IPS-18a (cell line): Measurements from ENCODE around the gene POLR2F.

Experiments
- H3K27ac ChIP-seq: one replicate; pipeline ENCODE4 v1.5.1; 2013; ENCODE audit warnings: low read length
- H3K27me3 ChIP-seq: one replicate; pipeline ENCODE4 v1.6.1; 2013; ENCODE audit warnings: mild to moderate bottlenecking, low read length; ENCODE audit not compliant: control insufficient read depth, insufficient read depth
- H3K36me3 ChIP-seq: one replicate; pipeline ENCODE4 v1.6.1; 2013; ENCODE audit warnings: low read depth, low read length; ENCODE audit not compliant: control insufficient read depth
- H3K4me1 ChIP-seq: one replicate; pipeline ENCODE4 v1.6.1; 2013; ENCODE audit warnings: low read depth, low read length; ENCODE audit not compliant: control insufficient read depth
- H3K4me3 ChIP-seq: one replicate; pipeline ENCODE4 v1.5.1; 2013; ENCODE audit warnings: low read length
- H3K9ac ChIP-seq: one replicate; pipeline ENCODE4 v1.6.1; 2013; ENCODE audit warnings: mild to moderate bottlenecking, low read length, moderate library complexity
- H3K9me3 ChIP-seq: one replicate; pipeline ENCODE4 v1.6.1; 2013; ENCODE audit warnings: low read depth, low read length; ENCODE audit not compliant: control insufficient read depth

The POLR2F gene

DNA sequence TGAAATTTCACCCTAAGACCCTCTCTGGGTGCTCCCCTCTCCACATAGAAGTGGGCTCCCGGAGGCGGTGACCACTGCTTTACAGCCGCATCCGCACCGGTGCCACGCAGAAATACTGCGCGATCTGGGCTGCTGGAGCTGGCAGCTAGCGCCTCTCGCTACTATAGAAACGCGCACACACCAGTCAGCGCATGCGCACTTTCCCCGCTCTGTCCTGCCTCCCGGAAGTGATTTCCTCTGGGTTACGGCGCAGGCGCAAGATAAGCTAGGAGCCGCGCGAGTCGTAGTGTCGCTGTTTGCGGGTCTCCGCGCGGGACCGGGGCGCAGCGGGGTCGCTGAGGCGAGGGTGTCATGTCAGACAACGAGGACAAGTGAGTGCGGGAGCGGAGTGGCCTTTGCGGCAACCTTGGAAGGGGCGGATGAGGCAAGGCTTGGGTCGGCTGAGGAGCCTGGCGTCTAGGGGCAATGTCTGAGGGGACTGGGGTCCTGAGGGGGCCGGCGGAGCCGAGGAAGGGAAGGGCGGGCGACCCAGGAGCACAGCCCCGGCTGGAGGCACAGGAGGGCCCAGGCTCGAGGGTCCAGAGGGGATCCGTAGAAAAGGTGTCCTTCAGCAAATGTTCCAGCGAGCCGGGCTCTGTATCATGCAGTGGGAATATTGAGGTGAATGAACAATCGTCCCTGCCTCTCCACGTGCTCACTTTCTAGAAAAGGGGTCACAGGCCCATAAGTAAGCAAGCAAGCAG lies at the start of gene POLR2F, which contains the start of gene C22orf23:
Gene POLR2F, plus strand, starts transcription at position 263 of the 743 bp plus-strand sequence. Its CDS starts 89 bp downstream, at position 352.
Gene C22orf23, minus strand, starts transcription at position 165 of the 743 bp plus-strand sequence. CDS start 452 bp downstream, outside the sequence.
- Histone ChIP-seq H3K27ac (no peak within 1 kb of the TSS), H3K4me1 (peaks cover 3% of the 10 kb centered on the region), H3K36me3 (peaks cover 18% of the 10 kb centered on the region), H3K9ac (peak within 1 kb of the TSS; percentile 79), H3K4me3 (peak within 1 kb of the TSS; percentile 85), H3K27me3 (peaks cover 12% of the 10 kb centered on the region), H3K9me3 (no peaks in the 10 kb centered on the region)

DNA sequence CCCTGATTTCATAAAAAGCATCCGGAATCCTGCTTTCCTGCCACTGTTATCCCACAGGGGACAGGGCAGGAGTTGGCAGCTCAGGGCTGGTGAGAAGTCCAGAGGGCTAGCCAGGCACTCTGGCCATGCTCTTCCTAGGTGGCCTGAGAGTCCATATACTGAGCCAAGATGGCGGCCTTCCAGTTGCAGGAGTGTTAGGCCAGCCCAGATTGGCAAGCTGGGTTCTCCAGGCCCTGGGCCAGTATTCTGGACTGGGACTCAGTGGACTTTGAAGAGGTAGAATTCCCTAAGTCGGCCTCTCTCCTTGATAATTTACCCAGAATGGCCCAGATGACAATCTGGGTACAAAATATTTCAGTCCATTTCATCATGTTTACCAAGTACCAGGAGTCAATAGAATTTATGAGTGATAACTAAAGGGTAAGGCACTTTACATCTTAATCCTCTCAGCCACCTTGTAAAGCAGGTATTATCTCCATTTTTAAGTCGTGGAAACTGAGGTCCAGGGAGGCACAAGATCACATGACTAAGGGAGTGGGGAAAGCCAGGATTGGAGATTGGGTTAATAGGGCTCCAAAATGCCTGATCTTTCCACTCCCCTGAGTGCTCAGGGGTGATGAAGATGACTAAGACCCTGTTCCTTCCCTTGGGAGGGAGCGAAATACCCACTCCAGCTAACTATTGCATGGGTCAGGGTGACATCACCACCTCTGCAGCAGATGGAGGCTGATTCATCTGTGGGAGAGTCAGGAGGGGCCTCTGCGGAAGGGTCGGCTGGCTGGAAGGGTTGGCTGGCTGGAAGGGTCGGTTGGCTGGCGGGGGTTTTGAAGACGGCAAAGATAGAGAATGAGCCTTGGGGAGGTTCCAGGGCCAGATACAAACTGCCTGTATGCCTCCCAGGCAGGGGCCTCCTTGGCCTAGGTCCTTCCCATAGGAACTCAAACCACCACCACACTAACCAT lies 48.6 kb upstream of the POLR2F start:
- peak overlapping the region; percentile 52 for H3K4me3 ChIP-seq
- H3K27ac ChIP-seq: no peak overlapping the region
- H3K9ac ChIP-seq: no peak overlapping the region

DNA sequence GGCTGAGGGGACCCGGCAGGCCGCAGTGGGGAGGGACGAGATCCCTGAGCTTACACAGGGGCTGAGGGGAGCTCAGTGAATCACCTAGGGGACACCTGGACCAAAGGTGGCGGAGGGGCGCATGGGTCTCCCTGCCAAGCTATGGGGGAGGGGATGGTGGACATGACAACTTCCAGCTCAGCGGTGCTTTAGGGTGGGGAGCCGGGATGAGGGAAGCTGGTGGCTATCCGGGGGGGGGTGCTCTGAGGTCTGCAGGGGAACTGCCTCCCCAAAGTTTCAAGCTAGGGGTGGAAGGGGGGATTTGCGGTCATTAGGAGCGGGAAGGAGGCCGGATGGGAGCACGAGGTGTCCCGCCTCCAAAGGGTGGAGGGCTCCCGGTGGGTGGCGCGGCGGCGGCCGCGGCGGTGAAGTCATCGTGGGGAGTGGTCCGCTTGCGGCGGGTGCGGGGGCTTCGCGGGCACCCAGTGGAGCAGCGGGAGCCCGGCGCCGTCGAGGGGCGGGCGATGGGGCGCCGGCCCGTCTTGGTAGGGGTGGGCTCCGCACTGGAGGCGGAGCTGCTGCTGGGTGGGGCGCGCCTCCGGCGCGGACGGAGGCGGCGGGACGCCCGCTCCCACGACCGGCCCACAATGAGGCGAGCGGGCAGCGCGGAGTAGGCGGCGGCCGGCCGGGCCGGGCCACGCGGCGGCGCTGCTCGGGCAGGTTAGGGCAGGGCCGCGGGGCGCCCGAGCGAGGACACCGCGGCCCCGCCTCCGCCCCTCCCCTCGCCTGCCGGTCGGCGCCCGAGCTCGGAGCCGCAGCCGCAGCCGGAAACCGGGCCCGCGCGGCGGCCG lies 47.8 kb upstream of the POLR2F start, which contains the start of gene MICALL1:
Gene MICALL1, plus strand, starts transcription at position 764 of the 830 bp plus-strand sequence. CDS start 126 bp downstream, outside the sequence.
- Histone ChIP-seq H3K27ac (no peak within 1 kb of the TSS), H3K4me3 (peak within 1 kb of the TSS; percentile 52), H3K27me3 (no peaks in the 10 kb centered on the region), H3K4me1 (peaks cover 7% of the 10 kb centered on the region), H3K36me3 (no peaks in the 10 kb centered on the region), H3K9me3 (no peaks in the 10 kb centered on the region), H3K9ac (peak within 1 kb of the TSS; percentile 56)

More for the DNA sequence above, 48.6 kb upstream of the POLR2F start:
- Histone ChIP-seq H3K36me3 (no peaks in the 10 kb centered on the region), H3K27me3 (no peaks in the 10 kb centered on the region), H3K4me1 (peaks cover 7% of the 10 kb centered on the region), H3K9me3 (no peaks in the 10 kb centered on the region)

DNA sequence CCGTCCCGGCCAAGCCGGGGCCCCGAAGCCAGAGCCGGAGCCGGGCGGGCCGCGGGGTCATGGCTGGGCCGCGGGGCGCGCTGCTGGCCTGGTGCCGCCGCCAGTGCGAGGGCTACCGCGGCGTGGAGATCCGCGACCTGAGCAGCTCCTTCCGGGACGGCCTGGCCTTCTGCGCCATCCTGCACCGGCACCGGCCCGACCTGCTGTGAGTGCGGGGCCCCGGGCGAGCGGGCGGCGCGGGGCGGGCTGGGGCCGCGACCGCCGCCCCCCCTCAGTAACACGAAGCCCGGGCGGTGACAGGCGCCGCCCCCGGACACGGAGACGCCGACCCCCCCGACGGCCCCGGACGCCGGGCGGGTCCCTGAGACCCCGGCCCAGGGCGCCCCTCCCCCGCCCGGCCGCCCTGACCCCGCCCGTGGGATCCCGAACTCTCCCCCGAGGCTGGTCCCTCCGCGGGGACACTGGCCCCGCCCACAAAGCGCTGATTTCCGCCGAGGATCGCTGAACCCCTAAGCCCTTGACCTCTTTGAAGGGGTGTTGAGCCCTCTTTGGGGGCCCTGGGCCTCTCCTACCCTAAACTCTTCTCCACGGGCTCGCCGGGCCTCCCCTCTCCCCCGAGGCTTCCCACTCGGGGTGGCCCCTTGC lies 47.0 kb upstream of the POLR2F start:
- H3K4me3 ChIP-seq: peak overlapping the region; percentile 52
- H3K36me3 ChIP-seq: no peaks in the 10 kb centered on the region
- no peaks in the 10 kb centered on the region for H3K27me3 ChIP-seq
- H3K27ac ChIP-seq: no peak overlapping the region
- no peaks in the 10 kb centered on the region for H3K9me3 ChIP-seq
- H3K4me1 ChIP-seq: peaks cover 7% of the 10 kb centered on the region
- H3K9ac ChIP-seq: no peak overlapping the region

DNA sequence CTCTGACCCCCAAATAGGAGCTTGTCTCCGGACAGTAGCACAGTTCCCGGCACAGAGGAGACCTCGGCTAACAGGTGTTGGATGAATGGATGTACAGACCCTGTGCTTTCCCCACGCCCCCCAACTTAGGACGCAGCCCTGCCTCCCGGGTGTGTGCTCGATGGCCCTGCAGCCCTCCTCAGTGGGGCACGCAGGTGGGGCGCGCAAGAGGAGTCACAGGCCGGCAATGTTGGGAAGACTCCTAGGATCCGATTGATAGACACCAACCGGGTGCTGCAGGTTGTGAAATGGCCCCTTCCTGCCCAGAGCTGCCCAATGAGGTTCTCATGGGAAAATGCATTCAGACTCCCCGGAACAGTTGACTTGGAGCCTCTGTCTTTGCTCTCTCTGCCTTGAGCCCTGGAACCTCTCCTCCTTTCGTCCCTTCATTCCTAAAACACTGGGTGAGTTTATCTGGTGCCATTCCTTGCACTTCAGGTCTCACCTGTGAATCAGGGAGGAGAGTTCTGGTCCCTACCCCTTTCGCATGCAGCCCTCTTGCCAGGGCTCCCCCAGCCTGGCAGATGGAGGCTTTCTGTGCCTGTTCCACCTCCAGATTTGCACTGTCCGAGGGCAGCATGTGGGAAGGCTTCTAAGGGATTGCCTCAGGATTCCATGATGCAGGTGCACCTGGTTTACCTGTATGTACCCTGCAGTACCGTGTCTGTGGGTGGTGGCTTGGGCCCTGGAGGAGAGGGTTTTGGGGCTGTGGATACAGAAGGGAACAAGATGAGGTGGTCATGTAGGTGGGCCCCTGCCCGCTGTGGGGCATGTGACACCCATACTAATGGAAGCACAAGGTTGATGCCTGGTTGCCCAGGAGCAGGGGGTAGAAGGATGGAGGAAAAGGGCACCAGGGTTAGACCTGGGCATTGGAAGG lies 46.2 kb upstream of the POLR2F start:
- H3K9ac ChIP-seq: no peak overlapping the region
- no peaks in the 10 kb centered on the region for H3K27me3 ChIP-seq
- peaks cover 7% of the 10 kb centered on the region for H3K4me1 ChIP-seq
- H3K36me3 ChIP-seq: no peaks in the 10 kb centered on the region
- H3K27ac ChIP-seq: no peak overlapping the region
- H3K4me3 ChIP-seq: peak overlapping the region; percentile 52
- H3K9me3 ChIP-seq: no peaks in the 10 kb centered on the region

DNA sequence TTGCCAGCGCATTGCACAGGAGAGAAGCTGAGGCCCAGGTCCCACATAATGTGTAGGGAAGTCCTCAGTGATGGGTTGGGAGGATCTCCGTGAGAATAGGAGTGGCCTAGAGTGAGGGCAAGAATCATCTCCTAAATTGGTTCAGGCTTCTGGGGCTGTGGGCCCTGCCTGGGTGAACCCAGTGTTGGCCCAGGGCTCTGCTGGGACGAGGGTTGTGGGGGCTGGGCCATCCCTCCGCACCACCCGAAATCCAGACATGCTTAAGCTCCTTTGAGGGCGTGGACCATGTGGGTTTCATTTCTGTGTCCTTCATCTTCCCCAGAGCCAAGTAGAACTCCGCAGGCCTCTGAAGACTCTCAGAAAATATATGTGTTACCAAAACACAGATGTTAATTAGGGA lies 43.7 kb upstream of the POLR2F start:
- Histone ChIP-seq H3K27ac (no peak overlapping the region), H3K4me3 (no peak overlapping the region), H3K9ac (no peak overlapping the region), H3K9me3 (no peaks in the 10 kb centered on the region), H3K36me3 (peaks cover 3% of the 10 kb centered on the region), H3K4me1 (peaks cover 7% of the 10 kb centered on the region), H3K27me3 (no peaks in the 10 kb centered on the region)

DNA sequence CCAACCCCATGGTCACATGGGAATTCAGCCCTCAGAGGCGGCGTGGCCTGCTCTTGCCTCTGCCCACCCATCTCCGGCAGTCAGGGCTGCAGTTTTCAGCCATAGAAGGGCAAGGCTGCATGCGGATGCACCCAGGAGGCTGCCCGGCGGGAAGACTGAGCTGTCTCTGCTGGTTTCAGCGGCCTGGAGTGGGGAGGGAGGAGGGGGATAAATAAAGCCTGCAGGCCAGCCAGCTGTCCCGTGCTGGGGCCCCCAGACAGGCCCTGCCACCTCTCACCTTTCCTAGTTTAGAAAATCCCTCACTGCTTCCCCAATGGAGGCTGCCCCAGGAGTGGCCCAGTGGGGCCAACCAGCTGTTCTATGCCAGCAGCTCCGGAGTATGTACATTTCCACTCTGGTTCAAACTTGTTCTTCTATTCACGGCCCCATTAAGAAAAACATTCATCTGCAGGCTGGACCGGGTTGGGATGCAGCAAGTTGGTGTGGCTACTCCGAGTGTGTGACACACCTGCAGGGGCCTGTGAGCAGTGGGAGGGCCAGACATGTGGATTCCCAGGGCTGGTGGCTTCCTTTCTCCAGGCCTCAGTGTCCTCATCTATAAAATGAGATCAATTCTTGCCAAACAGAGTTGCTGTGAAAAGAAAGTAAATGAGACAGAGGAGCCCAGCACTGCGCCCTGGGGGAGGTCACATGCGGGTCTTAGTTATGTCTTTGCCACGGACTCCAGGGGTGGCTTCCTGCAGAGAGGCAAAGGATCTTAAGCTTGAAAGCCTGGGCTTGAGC lies 42.4 kb upstream of the POLR2F start:
- H3K4me1 ChIP-seq: no peaks in the 10 kb centered on the region
- H3K4me3 ChIP-seq: no peak overlapping the region
- no peak overlapping the region for H3K9ac ChIP-seq
- H3K36me3 ChIP-seq: peaks cover 5% of the 10 kb centered on the region
- H3K27me3 ChIP-seq: no peaks in the 10 kb centered on the region
- H3K9me3 ChIP-seq: no peaks in the 10 kb centered on the region
- no peak overlapping the region for H3K27ac ChIP-seq

DNA sequence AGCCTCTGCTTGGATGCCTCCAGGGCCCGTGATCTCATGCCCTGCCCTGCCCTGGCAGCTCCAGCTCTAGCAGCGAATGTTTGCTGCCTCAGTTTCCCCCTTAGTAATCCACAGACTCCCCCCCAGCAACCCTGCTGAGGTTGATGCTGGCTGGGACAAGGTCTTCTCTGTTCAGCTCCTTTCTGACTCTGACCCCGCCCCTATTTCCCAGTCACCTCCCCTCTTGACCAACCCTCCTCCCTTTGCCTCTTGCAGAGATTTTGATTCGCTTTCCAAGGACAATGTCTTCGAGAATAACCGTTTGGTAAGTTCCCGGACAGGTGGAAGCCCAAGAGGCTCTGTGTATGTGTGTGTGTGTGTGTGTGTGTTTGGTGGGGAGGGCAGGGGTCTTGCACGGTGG lies 41.8 kb upstream of the POLR2F start:
- H3K4me1 ChIP-seq: no peaks in the 10 kb centered on the region
- no peaks in the 10 kb centered on the region for H3K27me3 ChIP-seq
- no peaks in the 10 kb centered on the region for H3K9me3 ChIP-seq
- H3K4me3 ChIP-seq: no peak overlapping the region
- no peak overlapping the region for H3K9ac ChIP-seq
- H3K36me3 ChIP-seq: peaks cover 9% of the 10 kb centered on the region
- no peak overlapping the region for H3K27ac ChIP-seq

DNA sequence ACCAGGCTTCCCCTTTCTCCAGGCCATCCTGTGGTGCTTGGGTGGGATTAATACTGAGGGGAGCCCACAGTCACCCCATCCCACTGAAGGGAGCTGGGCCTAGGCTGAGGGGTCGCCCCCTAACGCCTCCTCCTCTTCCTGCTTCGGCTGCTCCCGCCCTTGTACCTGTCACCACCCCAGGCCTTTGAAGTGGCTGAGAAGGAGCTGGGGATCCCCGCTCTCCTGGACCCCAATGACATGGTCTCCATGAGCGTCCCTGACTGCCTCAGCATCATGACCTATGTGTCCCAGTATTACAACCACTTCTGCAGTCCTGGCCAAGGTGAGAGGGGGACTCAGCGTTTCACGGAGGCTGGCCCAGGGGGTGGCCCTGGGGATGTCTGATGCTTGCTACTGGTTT lies 41.3 kb upstream of the POLR2F start:
- no peak overlapping the region for H3K27ac ChIP-seq
- peaks cover 9% of the 10 kb centered on the region for H3K36me3 ChIP-seq
- no peaks in the 10 kb centered on the region for H3K4me1 ChIP-seq
- H3K4me3 ChIP-seq: no peak overlapping the region
- H3K27me3 ChIP-seq: no peaks in the 10 kb centered on the region
- H3K9me3 ChIP-seq: no peaks in the 10 kb centered on the region
- no peak overlapping the region for H3K9ac ChIP-seq
